Mesothelial cell of epicardium (in vitro differentiated cells): ENCODE data around the gene ACTL10. TPM values are rescaled to one million over a fixed set of nuclear protein-coding genes. Genes with fewer than 3 reads are reported as not detected.
"Not testable (repeated sequence)": the region's sequence is repeated elsewhere in the genome, so short reads cannot be mapped to it uniquely, and the experiment has no call there.

Experiments
- DNase-seq, 2 experiments: peaks; one replicate each; pipeline ENCODE4 v3.0.0; 2021; ENCODE audit warnings: low spot score in 2 of 2; ENCODE audit not compliant: unreplicated experiment in 2 of 2
- H3K27ac Mint-ChIP-seq: 2 replicates; pipeline ENCODE4 v1.8.0; 2021; ENCODE audit warnings: mixed read lengths
- H3K27me3 Mint-ChIP-seq: 2 replicates; pipeline ENCODE4 v1.8.0; 2021; ENCODE audit warnings: low read depth, mixed read lengths
- H3K36me3 Mint-ChIP-seq: 2 replicates; pipeline ENCODE4 v1.8.0; 2021; ENCODE audit warnings: mixed read lengths
- H3K4me1 Mint-ChIP-seq: 2 replicates; pipeline ENCODE4 v1.8.0; 2021; ENCODE audit warnings: mixed read lengths
- H3K4me3 Mint-ChIP-seq: 2 replicates; pipeline ENCODE4 v1.8.0; 2021; ENCODE audit warnings: mild to moderate bottlenecking, moderate library complexity, mixed read lengths
- H3K9me3 Mint-ChIP-seq: 2 replicates; pipeline ENCODE4 v1.8.0; 2021; ENCODE audit warnings: mixed read lengths
- total RNA-seq: library from RNA; stranded (reverse); gene quantifications from 3 replicates; pipeline ENCODE4 v1.2.1, GENCODE V29; 2021
- TF ChIP-seq, protein P1 (sequence below): fragments of 200-600 bp; sonication (generic); IDR thresholded peaks from one replicate; pipeline ENCODE4 v1.5.0; 2021; ENCODE audit warnings: antibody characterized with exemption; ENCODE audit not compliant: unreplicated experiment

ACTL10 gene
- total RNA-seq, 1 donor from 2014 or later = 0.63 TPM

DNA sequence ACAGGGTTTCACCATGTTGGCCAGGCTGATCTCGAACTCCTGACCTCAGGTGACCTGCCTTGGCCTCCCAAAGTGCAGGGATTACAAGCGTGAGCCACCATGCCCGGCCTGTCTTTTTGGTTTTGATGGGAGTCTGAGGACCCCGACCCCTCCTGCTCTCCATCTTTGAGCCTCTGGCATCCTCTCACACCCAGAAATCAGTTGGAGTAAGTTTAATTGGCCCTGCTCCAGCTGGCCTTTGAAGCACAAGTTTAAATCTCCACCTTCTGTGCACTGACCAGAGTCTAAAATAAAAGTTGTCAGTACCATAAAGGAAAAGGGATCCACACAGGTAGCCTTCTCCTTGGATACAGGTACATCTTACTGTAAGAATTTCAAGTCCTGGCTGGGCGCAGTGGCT, 20.6 kb upstream of the ACTL10 start:
- Mint-ChIP-seq H3K9me3 (no peaks in the 10 kb centered on the region), H3K4me1 (peaks cover 34% of the 10 kb centered on the region), H3K36me3 (peaks cover 23% of the 10 kb centered on the region), H3K4me3 (no peak overlapping the region), H3K27me3 (no peaks in the 10 kb centered on the region), H3K27ac (no peak overlapping the region)
- DNase-seq = no peak
- TF ChIP-seq, protein P1, sequence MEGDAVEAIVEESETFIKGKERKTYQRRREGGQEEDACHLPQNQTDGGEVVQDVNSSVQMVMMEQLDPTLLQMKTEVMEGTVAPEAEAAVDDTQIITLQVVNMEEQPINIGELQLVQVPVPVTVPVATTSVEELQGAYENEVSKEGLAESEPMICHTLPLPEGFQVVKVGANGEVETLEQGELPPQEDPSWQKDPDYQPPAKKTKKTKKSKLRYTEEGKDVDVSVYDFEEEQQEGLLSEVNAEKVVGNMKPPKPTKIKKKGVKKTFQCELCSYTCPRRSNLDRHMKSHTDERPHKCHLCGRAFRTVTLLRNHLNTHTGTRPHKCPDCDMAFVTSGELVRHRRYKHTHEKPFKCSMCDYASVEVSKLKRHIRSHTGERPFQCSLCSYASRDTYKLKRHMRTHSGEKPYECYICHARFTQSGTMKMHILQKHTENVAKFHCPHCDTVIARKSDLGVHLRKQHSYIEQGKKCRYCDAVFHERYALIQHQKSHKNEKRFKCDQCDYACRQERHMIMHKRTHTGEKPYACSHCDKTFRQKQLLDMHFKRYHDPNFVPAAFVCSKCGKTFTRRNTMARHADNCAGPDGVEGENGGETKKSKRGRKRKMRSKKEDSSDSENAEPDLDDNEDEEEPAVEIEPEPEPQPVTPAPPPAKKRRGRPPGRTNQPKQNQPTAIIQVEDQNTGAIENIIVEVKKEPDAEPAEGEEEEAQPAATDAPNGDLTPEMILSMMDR = no peak

DNA sequence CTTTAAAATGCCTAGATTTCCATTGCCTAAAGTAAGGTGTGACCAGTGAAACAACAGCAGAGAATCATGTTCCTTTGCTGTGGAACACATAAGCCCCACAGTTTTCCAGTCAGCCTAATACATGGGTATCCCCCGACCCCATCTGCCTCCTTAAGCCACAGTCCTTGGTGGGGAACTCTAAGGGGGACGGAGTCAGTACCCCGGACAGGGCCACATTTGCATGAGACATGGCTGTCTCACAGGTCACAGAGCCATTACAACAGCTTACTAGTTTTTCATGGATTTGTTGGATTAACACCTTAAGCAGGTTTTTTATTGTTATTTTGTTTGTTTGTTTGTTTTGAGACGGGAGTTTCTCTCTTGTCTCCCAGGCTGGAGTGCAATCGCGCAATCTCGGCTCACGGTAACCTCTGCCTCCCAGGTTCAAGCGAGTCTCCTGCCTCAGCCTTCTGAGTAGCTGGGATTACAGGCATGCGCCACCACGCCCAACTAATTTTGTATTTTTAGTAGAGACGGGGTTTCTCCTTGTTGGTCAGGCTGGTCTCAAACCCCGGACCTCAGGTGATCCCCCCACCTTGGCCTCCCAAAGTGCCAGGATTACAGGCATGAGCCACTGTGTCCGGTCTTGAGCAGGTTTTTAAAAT, 19.7 kb upstream of the ACTL10 start:
- not testable (repeated sequence) for DNase-seq

DNA sequence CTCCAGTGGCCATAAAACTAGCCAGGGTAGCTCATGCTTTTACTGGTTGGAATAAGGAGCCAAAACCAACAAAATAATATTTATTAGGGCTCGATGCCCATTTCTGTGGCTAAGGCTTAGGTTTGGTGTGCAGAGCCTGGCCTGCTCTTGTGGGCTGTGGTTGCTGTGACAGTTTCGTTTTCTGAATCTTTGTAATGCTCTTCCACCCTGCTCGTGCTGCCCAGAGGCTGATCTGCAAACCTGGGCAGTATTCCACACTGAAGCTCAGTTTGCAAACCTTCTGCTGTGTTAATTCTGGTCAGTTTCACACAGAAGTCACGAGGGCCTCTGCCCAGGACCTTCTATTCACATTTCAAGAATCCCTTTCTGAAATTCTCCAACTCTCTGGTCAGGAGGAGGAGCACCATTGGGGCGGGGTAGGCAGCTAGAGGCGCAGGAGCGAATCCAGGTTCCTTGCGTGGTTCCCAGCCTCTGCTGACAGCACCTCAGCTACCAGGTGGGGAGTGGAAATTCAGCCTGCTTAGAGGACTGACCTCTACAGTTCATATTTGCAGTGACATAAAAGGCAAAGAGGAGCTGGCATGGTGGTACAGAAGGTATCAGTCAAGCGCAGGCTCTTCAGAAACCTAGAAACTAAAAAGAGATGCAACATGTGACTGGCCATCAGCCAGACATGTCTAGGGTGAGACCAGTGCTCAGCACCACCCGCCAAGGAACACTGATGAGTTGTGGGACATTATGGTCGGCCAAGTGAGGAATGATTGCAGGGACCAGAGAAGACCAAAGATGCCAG, 18.9 kb upstream of the ACTL10 start:
- no peaks in the 10 kb centered on the region for H3K9me3 Mint-ChIP-seq
- no peak for DNase-seq
- peaks cover 48% of the 10 kb centered on the region for H3K4me1 Mint-ChIP-seq
- TF ChIP-seq, protein P1 = no peak
- no peaks in the 10 kb centered on the region for H3K27me3 Mint-ChIP-seq
- H3K4me3 Mint-ChIP-seq = no peak overlapping the region
- H3K36me3 Mint-ChIP-seq = peaks cover 21% of the 10 kb centered on the region
- peak overlapping the region; percentile 77 for H3K27ac Mint-ChIP-seq

More for the DNA sequence above, 19.7 kb upstream of the ACTL10 start:
- not testable (repeated sequence) for H3K4me3 Mint-ChIP-seq, H3K9me3 Mint-ChIP-seq, H3K27ac Mint-ChIP-seq, H3K27me3 Mint-ChIP-seq
- Mint-ChIP-seq H3K36me3 (peaks cover 21% of the 10 kb centered on the region), H3K4me1 (peaks cover 43% of the 10 kb centered on the region)

DNA sequence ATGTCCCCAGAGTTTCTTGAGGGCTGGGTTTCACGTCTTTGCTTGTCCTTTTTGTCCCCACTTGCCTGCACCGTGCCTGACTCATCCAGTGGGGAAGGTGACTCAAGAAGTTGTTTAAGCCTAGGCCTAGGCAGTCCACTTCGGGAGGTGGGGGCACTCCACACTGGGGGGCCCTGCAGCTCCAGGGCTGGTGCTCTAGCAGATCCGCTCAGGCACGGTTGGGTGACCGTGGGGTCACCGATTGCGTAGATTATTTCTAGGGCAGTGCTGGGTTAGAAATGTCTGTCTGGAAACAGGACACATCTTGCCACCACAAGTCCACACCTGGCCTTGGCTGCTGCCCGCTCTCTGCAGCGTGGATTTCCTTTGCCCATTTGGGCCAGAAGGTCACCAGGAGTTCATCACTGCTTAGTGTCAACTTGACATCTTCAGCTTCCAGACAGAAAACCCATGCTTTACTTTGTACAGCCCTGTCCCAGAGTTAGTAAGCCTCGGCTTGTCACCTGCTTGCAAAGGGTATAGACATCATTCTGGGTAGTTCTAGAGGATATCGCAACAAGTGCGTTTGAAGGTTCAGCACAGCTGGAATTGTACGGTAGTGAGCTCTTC, 18.2 kb upstream of the ACTL10 start:
- H3K4me1 Mint-ChIP-seq = peaks cover 55% of the 10 kb centered on the region

DNA sequence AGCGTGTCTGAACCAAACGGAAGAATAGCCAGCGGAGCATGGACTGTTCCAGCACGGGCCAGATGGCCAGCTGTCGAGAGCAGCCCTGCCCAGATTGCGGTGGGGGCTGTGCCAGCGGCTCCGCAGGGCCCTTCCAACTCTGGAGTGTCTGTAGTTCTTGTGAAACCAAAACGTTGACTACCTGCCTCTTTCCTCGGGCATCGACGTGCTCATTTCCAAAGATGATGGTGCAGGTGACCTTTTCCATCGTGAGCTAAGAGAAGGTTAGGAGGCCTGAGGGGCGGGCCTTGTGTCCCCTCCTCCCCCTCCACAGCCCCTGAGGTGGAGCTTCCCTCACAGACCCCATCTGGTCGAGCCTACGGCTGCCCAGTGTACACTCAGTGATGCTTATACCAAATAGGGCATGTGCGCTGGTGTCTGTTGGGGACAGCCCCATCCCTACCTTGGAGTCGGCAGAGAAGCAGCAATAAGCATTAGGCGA, 17.5 kb upstream of the ACTL10 start:
- no peaks in the 10 kb centered on the region for H3K9me3 Mint-ChIP-seq
- H3K4me1 Mint-ChIP-seq = peaks cover 62% of the 10 kb centered on the region
- TF ChIP-seq, protein P1 = no peak
- peak overlapping the region; percentile 82 for H3K27ac Mint-ChIP-seq
- peaks cover 21% of the 10 kb centered on the region for H3K36me3 Mint-ChIP-seq
- no peak for DNase-seq
- no peaks in the 10 kb centered on the region for H3K27me3 Mint-ChIP-seq
- H3K4me3 Mint-ChIP-seq = no peak overlapping the region

More for the DNA sequence above, 18.2 kb upstream of the ACTL10 start:
- H3K4me3 Mint-ChIP-seq = no peak overlapping the region
- TF ChIP-seq, protein P1 = no peak
- no peak overlapping the region for H3K27ac Mint-ChIP-seq
- H3K9me3 Mint-ChIP-seq = no peaks in the 10 kb centered on the region
- no peak for DNase-seq
- no peaks in the 10 kb centered on the region for H3K27me3 Mint-ChIP-seq
- peaks cover 21% of the 10 kb centered on the region for H3K36me3 Mint-ChIP-seq
